Non-pigmented ciliary epithelial cell (primary cell): Measurements from ENCODE around the gene CLTC.
"Not testable (repeated sequence)": the region's sequence is repeated elsewhere in the genome, so short reads cannot be mapped to it uniquely, and the experiment has no call there.

Experiments
- DNase-seq: peaks from one replicate; pipeline ENCODE4 v3.0.0-alpha.2; 2010; ENCODE audit warnings: low read depth

CLTC gene

GRCh38 chr17:59634632-59635541 is 15.2 kb downstream of the CLTC start:
- DNase-seq: no peak

GRCh38 chr17:59637611-59638310 is 18.1 kb downstream of the CLTC start:
- DNase-seq: no peak

- no peak for DNase-seq
Observed at GRCh38 chr17:59638553-59638952, 18.9 kb downstream of the CLTC start.

- DNase-seq: no peak
Observed at GRCh38 chr17:59641799-59642484, 22.2 kb downstream of the CLTC start.

- no peak for DNase-seq
Observed at GRCh38 chr17:59642565-59642964, 22.9 kb downstream of the CLTC start.

GRCh38 chr17:59643159-59644140 is 23.8 kb downstream of the CLTC start:
- DNase-seq: no peak

GRCh38 chr17:59647288-59647687 is 27.6 kb downstream of the CLTC start:
- DNase-seq: no peak

GRCh38 chr17:59649886-59650285 is 30.2 kb downstream of the CLTC start:
- DNase-seq: no peak

GRCh38 chr17:59650642-59651041 is 30.9 kb downstream of the CLTC start:
- DNase-seq: no peak

GRCh38 chr17:59651346-59651745 is 31.7 kb downstream of the CLTC start:
- no peak for DNase-seq

- peak; percentile 54 for DNase-seq
Observed at GRCh38 chr17:59652119-59652518, 32.4 kb downstream of the CLTC start.

GRCh38 chr17:59656624-59657023 is 36.9 kb downstream of the CLTC start:
- DNase-seq: not testable (repeated sequence)

- no peak for DNase-seq
Observed at GRCh38 chr17:59666235-59666634, 46.5 kb downstream of the CLTC start.

- DNase-seq: peak; percentile 93
Observed at GRCh38 chr17:59668816-59669215, 49.1 kb downstream of the CLTC start.

GRCh38 chr17:59669411-59669810 is 49.7 kb downstream of the CLTC start:
- no peak for DNase-seq

GRCh38 chr17:59669944-59670343 is 50.2 kb downstream of the CLTC start:
- no peak for DNase-seq

- no peak for DNase-seq
Observed at GRCh38 chr17:59671386-59671785, 51.7 kb downstream of the CLTC start.

- DNase-seq: no peak
Observed at GRCh38 chr17:59675231-59675630, 55.5 kb downstream of the CLTC start.

- DNase-seq: no peak
Observed at GRCh38 chr17:59676716-59677115, 57.0 kb downstream of the CLTC start.

GRCh38 chr17:59678918-59679317 is 59.2 kb downstream of the CLTC start:
- DNase-seq: no peak

- no peak for DNase-seq
Observed at GRCh38 chr17:59680314-59680713, 60.6 kb downstream of the CLTC start.
